GM04504 (cell line): ENCODE results near the gene C1QTNF9.
"Not testable (repeated sequence)": the region's sequence is repeated elsewhere in the genome, so short reads cannot be mapped to it uniquely, and the experiment has no call there.

Source experiments
- DNase-seq: peaks from one replicate; pipeline ENCODE4 v3.0.0-alpha.2; 2012; ENCODE audit warnings: low read depth

Gene C1QTNF9

DNA sequence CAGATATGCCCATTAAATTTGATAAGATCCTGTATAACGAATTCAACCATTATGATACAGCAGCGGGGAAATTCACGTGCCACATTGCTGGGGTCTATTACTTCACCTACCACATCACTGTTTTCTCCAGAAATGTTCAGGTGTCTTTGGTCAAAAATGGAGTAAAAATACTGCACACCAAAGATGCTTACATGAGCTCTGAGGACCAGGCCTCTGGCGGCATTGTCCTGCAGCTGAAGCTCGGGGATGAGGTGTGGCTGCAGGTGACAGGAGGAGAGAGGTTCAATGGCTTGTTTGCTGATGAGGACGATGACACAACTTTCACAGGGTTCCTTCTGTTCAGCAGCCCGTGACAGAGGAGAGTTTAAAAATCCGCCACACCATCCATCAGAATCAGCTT lies 12.0 kb downstream of the C1QTNF9 start:
- not testable (repeated sequence) for DNase-seq

DNA sequence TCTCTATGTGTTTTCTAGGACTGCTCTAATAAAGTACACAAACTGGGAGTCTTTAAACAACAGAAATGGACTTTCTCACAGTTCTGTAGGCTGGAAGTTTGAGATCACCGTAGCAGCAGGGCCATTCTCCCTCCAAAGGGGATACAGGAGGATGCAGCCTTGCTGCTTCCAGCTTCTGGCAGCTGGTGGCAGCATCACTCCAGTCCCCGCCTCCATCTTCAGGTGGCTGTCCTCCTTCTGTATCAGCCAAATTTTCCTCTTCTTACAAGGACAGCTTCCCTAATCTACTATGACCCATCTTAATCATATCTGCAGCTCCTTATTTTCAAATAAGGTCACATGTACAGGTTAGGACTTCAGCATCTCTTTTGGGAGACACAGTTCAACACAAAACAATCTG lies 13.1 kb downstream of the C1QTNF9 start:
- DNase-seq, result not testable (repeated sequence)

DNA sequence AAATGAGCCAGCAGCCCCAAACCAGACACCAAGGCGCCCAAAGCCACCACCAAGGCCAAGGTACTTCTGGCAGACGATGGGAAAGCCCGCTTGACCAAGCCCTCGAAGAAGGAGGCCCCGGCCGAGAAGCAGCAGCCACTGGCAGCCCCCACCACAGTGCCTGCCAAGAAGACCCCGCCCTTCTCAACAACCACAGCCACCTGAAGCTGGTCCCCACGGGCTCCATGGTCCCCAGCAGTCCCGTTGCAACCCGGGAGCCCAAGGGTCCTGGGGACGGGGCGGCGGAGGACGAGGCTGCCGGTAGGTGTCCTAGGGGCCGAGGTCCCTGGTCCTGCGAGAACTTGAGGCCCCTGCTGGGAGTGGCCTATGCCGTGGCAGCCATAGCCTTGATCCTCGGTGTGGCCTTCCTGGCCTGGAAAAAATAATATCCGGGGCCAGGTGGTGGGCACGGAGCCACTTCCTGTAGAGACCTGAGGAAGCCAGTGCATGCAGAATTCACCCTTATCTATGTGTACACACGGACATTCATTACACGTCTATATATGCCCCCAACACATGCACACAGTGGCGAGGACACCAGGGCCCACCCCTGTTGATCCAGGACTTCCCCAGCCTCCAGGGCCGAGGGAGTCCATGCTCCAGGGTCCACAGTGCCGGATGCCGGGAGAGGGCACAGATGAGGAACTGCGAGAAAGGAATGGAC lies 13.8 kb downstream of the C1QTNF9 start:
- no peak for DNase-seq

DNA sequence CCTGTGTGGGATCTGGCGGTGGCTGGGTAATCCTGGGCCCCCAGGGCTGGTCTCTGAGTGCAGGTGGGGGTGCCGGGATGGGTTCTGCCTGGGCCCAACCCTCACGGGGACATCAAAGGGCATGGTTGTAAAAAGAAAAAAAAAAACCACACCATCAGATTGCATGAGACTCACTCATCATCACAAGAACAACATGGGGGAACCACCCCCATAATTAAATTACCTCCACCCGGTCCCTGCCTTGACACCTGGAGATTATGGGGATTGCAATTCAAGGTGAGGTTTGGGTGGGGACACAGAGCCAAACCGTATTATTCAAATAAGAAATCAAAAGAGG lies 14.3 kb downstream of the C1QTNF9 start:
- DNase-seq, result no peak

DNA sequence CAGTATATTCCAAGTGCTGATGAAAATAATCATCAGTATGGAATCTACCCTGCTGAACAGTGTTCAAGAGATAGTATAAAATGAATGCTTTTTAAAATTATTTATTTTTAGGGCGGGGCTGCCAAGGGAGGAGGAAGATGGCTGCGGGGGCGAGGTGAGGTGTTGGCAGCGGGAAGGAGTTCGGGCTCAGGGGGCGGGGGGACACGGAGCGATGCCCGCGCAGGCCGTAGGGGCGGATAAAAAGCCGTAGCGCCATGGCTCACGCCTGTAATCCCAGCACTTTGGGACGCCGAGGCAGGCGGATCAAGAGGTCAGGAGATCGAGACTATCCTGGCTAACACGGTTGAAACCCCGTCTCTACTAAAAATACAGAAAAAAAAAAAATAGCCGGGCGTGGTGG lies 18.2 kb downstream of the C1QTNF9 start:
- not testable (repeated sequence) for DNase-seq

DNA sequence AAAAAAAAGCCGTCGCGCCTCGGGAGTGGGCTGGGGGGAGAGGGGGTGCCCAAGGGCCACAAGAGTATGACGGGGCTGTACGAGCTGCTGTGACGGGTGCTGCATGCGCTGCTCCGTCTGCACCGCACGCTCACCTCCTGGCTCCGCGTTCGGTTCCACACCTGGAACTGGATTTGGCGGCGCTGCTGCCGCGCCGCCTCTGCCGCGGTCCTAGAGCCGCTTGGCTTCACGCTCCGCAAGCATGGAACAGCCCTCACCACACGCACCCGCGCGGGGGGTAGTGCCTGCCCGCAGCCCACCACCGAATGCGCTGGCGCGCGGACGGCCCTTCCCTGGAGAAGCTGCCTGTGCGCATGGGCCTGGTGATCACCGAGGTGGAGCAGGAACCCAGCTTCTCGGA lies 18.8 kb downstream of the C1QTNF9 start:
- no peak for DNase-seq

DNA sequence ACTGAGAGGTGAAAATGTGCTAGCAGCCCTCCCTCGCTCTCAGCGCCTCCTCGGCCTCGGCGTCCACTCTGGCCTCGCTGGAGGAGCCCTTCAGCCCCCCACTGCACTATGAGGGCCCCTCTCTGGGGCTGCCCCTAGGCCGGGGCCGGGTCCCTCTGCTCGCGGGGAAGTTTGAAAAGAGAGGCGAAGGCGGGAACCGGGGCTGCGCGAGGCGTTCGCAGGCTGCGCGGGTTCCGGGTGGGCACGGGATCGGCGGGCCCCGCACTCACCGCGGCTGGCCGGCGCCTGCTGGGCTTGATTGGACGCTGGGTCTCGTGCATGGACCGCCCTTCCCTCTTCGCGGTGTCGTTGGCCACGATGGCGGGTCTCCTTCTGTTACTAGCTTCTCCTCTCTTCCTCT lies 29.3 kb downstream of the C1QTNF9 start:
- DNase-seq, result no peak

DNA sequence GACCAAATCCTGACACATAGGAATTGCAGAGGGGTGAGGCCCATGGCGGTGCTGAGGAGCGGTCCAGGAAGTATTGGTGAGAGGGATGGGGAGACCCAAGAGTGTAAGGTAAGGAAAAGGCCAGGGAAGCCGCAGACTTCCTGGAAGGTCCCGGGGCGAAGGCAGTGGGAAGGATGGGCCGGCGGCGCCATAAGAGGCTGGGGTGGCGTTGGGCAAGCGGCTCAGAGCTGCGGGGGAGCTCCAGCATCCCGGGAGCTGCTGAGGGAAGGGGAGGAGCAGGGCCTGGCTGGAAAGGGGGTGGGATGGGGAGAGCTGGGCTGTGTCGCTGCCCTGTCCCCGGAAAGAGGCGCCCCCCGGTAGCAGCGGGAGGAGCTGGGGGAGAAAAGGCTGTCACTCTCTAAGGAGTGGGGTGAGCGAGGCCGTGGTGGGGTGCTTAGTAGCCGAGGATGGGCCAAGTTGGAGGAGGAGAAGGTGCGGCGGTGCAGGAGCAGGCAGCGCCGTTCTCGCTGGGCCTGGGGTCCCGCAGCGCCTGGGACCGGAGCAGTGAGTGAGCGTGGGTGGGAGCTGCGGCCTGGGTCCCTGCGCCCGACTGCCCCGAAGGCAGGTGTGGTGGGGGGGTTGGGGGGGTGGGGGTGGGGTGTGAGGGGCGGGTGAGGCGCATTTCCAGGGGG lies 30.7 kb downstream of the C1QTNF9 start:
- no peak for DNase-seq

DNA sequence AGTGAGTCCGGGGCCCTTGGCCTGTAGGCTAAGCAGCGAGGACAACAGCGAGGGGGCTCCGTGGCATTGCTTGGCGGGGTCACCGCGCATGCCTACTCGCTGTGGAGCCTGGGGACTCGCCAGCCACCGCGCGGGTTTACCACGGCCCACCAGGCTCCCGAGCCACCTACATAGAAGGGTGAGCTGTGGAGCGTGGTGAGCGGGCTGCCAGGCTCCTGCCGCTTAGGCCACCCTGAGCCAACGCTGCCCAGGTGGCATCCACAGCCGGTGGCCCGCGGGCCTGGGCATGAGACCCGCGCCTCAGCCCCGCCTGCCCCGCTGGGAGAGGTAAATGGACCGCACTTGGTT lies 31.2 kb downstream of the C1QTNF9 start:
- DNase-seq, result no peak

DNA sequence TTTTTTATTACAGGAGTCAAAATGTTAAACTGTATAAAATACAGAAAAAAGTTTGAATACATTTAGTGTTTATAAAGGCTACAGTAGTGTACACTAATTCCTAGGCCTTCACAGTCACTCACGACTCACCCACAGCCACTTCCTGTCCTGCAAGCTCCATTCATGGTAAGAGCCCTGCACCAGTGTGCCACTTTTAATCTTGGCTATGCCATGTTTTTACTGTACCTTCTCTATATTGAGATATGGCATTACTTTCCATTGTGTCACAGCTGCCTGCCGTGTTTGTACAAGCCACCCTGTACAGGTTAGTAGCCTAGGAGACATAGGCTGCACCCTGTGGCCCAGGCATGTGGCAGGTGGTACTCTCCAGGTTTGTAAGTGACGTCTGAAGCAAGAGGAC lies 32.1 kb downstream of the C1QTNF9 start:
- peak; percentile 8 for DNase-seq

DNA sequence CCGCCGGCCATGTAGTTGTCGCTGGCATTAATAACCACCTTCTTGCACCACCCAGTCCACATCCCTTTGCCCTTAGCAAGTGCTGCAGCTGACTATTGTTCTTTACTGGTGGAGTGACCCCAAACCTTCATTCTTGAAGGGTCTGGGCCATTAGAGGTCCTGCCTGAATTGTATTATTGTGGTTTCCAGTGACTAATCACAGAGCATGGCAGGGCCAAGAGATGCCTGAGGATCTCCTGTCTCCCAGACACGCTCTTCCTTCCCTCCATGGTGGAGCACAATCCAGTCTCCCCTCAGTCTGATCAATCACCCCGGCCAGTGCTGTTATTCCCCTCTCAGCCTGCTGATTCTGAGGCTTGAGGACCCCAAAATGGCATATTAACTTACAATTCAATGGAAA lies 39.0 kb downstream of the C1QTNF9 start:
- DNase-seq, result no peak

DNA sequence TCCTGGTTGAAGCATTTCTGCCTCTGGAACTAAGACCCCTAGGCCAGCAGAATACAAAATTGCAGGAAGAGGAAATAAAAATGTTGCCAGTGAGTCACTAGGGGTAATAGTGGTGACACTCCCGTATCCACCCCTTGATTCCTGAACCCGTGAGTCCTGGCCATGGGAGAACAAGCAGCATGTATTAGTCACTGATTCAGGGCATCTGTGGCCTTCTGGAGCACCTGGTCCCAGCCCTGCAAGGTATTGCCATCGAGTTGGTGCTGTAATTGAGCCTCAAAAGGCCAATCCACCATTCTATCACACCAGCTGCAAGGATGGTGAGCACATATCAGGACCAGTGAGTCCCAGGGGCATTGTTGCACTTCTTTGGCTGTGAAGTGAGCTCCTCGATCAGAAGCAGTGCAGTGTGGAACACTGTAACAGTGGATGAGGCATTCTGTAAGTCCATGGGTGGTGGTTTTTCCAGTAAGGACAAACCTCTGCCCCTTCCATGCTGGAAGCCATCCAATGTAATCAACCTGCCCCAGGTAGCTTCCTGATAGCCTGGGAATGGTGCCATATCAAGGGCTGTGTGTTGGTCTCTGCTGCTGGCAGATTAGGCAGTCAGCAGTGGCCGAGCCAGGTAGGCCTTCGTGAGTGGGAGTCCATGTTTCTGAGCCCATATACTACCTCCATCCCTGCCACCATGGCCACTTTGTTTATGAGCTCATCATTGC lies 39.6 kb downstream of the C1QTNF9 start:
- no peak for DNase-seq

DNA sequence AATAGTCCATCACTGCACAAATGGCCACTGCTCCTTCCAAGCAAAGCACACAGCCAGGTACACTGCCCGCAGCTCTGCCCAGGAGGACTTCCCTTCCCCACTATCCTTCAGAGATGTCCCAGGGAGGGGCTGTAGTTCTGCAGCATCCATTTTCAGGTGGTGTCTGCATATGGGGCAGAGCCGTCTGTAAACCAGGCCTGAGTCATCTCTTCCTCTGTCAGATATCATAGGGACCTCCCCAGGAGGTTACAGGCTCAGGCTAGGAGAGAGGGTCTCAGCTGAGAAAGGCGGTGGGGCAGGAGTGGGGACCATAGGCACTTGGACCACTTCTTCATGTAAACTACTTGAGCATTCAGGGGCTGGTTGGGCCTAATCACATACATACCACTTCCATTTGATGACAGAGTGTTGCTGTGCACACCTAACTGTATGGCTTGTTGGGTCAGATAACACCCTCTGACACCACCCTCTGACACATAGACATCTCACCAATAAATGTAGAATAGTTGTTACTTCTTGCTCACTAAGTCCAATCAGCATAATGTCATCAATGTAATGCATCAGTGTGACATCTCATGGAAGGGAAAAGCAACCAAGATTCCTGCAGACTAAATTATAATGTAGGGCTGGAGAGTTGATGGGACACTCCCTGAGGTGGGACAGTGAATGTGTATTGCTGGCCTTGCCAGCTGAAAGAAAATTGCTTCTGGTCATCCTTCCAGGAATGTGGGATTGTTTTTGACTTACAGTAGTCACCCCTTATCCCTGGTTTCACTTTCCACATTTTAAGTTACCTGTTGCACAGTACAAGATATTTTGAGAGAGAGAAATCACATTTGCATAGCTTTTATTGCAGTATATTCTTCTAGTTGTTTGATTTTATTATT lies 40.6 kb downstream of the C1QTNF9 start:
- not testable (repeated sequence) for DNase-seq

DNA sequence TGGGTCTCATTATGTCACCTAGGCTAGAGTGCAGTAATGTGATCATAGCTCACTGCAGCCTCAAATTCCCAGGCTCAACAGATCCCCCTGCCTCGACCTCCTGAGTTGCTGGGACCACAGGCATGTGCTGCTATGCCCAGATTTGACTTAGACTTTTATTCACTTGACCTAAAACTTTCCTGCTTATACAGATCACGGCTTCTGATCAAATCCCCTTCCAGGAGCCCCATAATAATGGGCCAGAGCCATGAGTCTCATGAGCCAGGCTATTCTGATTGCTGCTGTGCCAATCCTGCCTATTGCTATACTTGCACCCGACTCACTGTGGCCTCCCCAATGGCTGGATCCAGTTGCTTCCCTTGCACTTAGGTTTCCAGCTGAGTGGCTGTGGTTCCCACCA lies 42.0 kb downstream of the C1QTNF9 start:
- DNase-seq, result no peak

DNA sequence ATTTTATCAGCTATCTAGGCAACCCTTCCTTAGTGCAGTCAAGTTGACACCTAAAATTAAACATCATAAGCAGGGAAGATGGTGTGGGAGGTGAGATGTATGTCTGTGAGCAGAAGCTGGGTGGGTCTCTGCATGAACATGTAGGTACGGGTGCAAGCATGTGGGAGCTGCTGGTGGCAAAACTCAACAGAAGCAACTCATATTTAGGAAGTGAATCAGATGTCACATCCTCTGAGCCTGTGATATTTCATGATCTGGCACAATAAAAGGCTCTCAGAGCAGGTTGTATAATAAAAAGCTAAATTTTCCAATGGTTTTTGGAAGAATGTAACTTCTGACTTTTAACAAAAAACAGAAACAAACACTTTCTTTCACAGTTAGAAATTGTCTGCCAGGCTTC lies 44.4 kb downstream of the C1QTNF9 start:
- no peak for DNase-seq

DNA sequence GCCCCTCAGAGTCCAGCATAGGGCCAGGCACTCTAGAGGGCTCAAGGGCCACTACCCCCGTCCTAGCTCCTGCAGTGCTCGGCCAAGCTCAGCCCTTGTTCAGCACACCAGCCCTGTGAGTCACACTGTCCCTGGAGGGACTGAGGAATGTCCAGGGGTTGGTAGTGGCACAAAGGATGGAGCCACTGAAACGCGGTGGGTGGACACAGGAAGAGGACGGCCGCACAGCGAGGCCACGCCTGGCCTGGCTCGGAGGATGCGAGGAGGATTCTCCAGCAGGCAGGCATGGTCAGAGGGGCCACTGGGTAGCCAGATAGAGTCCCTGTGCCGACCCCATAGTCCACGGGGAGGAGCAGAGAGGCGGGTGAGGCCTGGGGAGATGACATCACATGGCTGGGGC lies 45.7 kb downstream of the C1QTNF9 start:
- DNase-seq, result no peak

DNA sequence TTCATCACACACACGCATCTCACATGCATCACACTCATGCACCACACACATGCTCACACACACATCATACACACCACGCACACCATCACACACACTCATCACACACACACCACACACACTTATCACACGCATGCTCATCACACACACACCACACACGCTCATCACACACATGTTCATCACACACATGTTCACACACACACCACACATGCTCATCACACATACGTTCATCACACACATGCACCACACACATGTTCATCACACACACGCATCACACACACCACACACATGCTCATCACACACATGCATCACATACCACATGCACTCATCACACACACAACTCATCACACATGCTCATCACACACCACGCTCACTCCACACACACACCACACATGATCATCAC lies 46.9 kb downstream of the C1QTNF9 start:
- no peak for DNase-seq

DNA sequence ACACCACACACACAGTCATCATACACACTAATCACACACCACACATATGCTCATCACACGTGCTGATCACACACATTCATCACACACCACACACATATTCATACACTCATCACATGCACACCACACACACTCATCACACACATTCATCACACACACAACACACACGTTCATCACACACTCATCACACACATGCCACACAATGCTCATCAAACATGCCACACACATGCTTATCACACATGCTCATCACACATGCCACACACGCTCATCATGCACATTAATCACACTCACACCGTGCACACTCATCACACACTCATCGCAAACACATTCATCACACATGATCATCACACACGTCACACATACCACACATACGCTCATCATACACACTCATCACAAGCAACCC lies 47.5 kb downstream of the C1QTNF9 start:
- DNase-seq, result no peak

DNA sequence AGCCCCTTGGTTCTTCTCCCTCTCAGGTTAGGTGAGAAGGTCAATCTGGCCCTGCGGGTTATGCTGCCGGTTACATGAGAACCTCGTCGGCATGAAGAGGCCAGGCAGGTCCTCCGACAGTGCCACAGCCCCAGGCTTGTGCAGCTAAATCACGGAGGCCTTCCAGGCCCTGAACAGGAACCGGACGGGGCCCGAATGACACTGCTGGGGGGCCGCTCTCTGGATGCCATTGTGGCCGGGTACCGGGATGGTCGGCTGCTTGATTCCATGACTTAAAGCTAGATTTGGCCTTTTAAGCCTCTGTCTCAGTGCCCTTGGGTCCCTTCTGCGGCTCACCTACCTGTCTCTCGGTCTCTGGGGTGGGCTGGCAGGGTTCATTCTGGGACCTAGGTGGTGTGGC lies 48.4 kb downstream of the C1QTNF9 start:
- DNase-seq, result no peak

DNA sequence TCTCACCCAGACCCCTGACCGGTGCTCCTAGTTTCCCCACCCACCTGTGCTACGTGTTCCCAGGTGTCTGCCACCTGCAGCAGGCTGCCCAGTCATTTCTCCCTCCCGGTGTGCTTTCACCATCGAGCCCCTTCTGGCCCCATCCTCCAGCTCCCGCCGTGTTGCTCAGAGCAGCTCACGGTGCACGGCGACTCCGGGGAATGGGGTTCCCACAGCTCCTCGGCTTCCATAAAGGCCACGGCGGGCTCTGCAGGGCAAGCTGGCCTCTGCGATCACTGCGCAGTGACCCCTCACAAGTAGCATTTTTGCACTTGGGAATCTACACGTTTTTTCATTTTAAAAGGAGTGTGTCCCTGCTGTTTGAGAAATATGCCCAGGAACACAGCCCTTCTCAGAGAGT lies 49.5 kb downstream of the C1QTNF9 start:
- not testable (repeated sequence) for DNase-seq

DNA sequence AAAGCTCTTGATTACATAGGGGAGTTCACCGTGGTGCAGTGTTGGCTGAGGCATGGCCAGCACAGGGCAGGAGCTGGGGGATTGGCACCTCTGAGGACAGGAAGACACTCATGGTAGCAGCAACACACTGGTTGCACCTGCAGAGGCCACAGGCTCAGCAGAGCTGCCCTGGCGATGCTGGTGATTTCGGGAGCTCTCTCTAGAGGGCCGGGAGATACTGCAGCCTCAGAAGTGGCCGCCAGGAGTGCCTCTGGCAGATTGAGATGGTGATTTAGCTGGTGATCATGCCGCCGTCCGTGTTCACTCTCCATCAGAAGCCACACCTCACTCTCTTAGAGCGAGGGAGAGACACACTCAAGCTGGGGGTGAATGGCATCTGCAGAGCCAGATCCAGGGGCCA lies 49.9 kb downstream of the C1QTNF9 start:
- not testable (repeated sequence) for DNase-seq

DNA sequence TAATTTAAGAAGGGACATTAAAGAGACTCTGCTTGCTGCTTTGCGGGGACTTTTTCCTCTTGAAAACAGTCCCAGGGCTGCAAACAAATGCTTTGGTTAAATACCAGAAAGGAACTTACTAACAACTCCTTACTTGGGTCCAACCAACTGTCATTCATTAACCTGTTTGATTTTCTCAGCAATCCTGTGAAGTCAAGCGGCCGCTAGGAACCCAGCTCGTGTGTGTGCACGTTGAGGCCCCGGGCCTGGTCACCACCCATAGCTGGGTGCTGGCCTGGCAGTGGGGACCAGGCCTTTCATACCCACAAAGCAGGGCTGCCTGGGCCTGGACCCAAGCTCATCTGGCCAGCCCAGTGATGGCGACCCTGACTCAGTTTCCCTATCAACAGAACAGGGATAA lies 50.7 kb downstream of the C1QTNF9 start:
- no peak for DNase-seq

DNA sequence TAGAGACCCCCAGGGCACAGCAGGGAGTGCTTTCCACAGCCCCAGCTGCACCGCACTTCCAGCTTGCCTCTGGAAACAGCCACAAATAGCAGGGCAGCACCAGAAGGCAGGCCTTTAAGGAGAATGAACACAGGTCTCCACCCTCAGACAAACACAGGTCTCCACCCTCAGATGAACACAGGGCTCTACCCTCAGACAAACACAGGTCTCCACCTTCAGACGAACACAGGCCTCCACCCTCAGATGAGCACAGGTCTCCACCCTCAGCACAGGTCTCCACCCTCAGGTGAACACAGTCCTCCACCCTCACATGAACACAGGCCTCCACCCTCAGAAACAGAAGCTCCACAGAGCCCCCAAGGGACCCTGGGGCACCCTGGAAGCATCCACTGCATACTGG lies 51.7 kb downstream of the C1QTNF9 start:
- no peak for DNase-seq
